Stimulated activated CD8-positive, alpha-beta memory T cell treated with anti-CD3 and anti-CD28 coated beads, Interleukin-2, amount 100 ng/mL, for 48 hours (primary cell): ENCODE measurements around the gene GSKIP.
"Not testable (repeated sequence)": the region's sequence is repeated elsewhere in the genome, so short reads cannot be mapped to it uniquely, and the experiment has no call there.

ENCODE experiments used
- DNase-seq, 2 donors: peaks; one replicate each; pipeline ENCODE4 v3.0.0-alpha.2; 2020; ENCODE audit warnings: low read depth in 2 of 2

GSKIP gene, protein sequence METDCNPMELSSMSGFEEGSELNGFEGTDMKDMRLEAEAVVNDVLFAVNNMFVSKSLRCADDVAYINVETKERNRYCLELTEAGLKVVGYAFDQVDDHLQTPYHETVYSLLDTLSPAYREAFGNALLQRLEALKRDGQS

DNA sequence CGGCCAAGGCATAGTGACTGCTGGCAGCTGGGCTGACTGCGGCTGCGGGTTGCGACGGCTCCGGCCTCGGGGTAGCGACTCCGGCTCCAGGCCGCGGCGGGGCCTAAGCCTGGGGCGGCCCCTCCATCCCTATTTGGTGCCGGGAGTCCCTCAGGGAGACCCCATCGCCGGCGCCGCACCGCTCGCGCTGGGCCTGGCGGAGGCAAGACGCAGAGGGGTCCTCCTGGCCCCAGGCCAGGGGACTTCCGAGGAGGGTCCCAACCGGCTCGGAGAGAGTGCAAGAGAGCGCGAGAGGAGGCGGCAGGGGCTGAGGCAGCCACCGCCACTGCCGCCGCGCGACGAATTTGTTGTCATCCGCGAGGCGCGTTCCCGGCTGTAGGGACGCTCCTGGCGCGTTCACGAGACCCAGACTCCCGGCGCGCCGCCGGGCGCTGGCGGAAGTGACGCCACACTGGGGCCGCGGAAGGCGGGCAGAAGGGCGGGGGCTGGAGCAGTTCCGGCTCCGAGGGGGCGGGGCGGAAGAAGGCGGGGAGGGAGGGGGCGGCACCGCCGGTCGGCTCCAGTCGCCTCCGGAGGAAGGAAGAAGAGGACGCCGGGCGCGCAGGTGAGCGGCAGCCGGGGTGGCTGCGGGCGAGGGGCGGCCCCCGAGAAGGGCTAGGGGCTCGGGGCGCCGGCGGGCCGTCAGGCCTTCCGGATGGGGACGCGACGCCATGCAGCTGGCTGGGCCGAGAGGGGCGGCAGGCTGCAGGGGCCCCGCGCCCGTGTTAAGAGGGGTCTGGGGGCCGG is at the start of gene GSKIP, which contains the start of gene ATG2B:
GSKIP (plus strand) TSS at position 562 of the 786 bp plus-strand sequence. CDS start 18,722 bp downstream, outside the sequence.
ATG2B (minus strand) TSS at position 377 of the 786 bp plus-strand sequence; CDS start at position 12, 365 bp downstream.
- peak; percentile 95 to 96 for DNase-seq

DNA sequence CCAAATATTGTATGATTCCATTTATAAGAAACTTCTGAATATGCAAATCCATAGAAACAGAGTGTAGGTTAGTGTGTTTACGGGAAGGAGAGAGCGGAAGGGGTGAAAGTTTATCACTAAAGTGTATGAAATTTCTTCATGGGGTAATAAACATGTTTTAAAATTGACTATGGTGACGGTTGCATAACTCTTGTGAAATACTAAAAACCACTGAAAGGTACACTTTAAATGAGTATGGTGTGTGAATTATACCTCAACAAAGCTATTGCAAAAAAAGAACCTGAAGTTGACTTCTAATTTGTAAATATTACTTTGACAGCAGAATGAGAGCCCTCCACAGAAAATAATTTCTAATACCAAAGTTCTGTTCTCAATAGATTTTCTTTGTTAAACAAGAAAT is 47.2 kb upstream of the GSKIP start:
- DNase-seq = no peak

DNA sequence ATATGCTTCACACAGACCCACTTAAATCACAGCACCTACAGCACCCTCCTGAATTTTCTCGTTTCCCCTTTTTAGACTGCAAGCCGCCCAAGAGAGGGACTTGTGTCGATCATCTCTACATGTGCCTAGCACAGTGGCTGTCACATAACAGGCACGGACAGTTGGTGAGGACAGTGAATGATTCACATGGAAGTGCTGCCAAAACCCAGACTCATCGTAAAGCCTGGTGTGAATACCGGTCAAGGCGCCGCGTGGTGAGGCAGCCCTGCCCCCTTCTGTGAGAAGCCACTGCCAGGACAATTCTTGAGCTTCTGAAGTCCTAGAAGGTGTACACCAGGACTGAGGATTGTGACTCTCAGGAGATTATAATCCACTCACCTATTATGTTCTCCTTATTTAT is 44.5 kb upstream of the GSKIP start:
- no peak for DNase-seq

DNA sequence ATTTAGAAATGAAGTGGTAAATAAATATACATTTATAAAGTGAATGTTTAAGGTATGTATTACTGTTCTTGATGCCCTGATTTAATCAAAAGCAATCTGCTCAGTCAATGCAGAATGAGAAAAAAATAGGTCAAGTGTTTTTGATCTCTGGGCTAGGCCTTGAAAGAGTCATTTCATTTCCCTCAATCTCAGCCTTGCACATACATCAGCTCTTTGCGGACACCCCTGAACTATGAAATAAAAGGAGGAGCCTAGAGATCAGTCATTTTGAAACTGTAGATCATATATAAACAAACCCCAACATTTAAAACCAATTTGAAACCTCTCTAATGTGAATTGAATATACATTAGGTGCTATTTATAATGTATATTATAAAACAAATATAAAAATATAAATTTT is 42.7 kb upstream of the GSKIP start:
- no peak for DNase-seq

DNA sequence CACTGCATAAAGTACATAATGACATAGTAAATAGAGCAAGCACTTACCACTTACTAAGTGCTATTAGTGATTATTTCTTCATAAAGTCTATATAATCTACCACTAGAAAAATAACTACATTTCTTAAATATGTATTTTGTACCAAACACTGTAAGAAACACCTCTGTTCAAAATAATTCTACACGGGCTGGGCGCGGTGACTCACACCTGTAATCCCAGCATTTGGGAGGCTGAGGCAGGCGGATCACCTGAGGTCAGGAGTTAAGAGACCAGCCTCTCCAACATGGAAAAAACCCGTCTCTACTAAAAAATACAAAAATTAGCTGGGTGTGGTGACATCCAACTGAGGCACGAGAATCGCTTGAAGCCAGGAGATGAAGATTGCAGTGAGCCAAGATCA is 39.1 kb upstream of the GSKIP start:
- DNase-seq = no peak

DNA sequence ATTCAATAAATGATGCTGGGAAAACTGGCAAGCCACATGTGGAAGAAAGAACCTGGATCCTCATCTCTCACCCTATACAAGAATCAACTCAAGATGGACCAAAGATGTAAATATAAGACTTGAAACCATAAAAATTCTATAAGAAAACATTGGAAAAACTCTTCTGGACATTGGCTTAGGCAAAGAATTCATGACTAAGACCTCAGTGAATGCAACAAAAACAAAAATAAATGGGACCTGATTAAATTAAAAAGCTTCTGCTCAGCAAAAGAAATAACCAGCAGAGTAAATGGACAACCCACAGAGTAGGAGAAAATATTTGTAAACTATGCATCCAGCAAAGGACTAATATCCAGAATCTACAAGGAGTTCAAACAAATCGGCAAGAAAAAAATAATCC is 24.8 kb upstream of the GSKIP start:
- DNase-seq = no peak

DNA sequence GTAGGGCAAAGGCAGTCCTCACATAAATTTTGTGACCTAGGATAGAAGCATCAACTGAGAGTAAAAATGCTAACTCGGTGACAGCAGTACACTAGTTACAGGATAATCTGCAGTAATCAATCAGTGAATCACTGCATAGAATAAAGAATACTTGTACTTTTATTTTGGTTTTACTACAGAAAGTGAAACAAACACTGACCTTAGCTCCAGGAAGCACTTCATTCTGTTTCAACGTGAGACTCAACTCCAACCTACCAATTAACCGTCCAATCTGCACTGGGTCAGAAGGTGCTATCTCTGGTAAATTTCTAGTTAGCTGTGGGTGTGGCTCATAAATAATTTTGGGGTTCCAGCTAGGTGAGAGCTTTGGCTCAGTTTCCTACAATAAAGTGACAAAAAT is 22.0 kb upstream of the GSKIP start:
- DNase-seq = no peak

DNA sequence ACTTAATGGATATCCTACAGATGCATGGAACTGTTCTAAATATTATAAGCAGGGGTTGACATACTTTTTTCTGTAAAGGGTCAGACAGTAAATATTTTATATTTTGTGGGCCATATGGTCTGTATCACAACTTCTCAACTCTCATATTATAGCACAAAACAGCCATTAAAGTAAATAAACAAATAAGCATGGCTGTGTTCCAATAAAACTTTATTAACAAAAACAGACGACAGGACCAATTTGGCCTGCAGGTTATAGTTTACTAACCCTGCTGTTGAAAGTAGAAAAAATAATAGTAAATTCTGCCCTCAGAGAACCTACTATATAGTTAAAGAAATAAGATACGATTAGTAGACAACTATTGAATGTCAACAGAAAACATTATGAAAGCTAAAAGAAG is 17.7 kb upstream of the GSKIP start:
- DNase-seq = no peak

DNA sequence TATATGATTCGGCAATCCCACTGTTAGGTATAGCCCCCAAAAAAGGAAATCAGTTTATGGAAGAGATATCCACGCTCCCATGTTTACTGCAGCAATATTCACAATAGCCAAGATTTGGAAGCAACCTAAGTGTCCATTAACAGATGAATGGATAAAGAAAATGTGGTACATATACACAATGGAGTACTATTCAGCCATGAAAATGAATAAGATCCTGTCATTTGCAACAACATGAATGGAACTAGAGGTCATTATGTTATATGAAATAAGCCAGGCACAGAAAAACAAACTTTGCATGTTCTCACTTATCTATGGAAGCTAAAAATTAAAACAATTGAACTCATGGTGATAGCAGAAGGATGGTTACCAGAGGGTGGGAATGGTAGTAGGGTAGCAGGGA is 15.4 kb upstream of the GSKIP start:
- DNase-seq = not testable (repeated sequence)

DNA sequence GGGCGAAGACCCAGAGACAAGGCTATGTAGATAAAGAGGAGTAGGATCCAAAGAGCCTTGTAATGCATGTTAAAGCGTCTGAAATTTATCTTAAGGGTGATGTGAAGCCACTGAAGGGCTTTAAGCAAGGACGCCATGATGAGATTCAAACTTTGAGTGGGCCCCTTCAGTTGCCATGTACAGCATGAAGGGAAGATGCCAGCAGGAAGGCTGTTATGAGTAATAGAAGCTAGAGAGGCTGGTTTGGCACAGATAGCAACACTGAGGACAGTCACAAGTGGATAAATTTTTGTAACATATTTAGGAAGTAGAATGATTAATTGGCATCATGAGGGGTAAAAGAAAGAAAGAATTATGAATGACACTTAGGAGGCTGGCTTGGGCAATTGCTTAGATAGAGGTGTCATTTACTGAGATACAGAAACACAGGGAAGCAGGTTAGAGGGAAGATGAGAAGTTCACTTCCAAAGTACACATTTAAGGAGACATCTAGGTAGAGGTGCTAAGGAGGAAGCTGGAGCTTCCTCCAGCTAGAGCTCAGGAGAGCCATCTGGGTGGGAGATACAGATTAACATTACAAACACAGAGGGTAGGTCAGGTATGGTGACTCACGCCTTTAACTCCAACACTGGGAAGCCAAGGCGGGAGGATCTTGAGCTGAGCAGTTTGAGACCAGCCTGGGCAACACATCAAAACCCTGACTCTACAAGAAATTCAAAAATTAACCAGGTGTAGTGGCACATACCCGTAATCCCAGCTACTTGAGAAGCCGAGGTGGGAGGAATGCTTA is 13.8 kb upstream of the GSKIP start:
- no peak for DNase-seq

DNA sequence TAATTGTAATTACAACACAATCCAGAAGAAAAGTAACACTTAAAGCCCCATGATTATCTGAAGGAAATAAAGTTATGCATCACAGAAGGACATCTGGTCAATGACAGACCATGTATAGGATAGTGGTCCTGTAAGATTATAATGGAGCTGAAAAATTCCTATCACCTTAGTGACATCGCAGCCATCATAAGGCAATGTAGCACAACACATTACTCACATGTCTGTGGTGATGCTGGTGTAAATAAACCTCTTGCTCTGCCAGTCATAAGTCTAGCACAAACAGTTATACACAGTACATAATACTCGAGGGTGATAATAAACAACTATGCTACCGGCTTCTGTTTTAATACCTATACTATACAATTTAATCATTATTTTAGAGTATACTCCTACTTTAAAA is 11.3 kb upstream of the GSKIP start:
- DNase-seq = no peak

DNA sequence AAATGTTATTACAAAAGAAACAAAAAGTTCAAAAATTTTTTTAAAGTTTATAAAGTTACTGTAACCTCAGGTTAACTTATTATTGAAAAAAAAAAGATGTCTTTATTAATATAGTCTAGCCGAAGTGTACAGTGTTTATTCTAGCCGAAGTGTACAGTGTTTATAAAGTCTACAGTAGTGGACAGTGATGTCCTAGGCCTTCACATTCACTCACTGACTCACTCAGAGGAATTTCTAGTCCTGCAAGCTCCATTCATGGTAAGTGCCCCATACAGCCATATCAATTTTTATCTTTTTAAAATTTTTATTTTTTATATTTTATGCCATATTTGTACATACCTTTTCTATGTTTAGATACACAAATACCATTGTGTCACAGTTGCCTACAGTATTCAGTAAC is 10.6 kb upstream of the GSKIP start:
- DNase-seq = no peak

DNA sequence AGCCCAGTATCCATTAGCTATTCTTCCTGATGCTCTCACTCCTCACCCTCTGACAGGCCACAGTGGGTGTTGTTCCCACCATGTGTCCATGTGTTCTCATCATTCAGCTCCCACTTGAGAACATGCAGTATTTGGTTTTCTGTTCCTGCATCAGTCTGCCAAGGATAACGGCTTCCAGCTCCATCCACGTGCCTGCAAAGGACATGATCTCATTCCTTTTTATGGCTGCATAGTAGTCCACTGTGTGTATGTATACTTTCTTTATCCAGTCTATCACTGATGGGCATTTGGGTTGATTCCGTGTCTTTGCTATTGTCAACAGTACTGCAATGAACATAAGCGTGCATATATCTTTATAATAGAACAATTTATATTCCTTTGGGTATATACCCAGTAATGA is 9.1 kb upstream of the GSKIP start:
- no peak for DNase-seq

DNA sequence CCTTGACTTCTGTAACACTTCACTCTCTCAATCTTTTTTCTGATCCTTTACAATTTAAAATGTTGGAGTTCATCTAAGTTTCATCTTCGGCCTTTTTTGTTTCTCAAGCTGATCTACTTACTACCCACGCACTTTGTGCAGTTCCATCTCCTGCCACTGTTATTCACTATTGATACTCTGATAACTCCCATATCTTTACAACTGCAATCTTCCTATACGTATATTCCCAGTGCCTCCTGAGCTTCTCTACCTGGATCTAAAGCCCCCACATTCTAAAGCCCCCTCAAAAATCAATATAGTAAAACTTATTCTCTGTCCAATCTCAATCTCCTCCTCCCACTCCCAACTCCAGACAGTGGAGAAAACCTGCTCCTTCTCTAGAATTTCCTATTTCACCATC is 6.1 kb upstream of the GSKIP start:
- DNase-seq = no peak

DNA sequence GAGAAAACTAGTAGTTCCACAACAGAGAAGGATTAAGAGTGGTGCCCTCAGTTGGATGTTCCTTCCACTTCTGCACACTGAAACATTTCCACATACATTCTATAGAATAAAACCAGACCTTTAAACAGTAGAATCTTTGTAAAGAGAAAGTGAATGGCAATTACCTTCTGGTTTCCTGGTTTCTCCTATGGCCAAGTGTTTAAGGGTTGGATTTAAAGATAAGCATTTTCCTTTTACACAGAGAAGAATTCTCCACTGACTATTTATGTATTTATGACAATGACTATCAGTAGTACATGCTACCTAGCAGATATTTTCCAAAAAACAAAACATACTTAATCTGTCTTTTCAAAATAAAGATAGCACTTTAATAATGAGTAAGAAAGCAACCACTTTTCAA is 3.4 kb upstream of the GSKIP start:
- no peak for DNase-seq

DNA sequence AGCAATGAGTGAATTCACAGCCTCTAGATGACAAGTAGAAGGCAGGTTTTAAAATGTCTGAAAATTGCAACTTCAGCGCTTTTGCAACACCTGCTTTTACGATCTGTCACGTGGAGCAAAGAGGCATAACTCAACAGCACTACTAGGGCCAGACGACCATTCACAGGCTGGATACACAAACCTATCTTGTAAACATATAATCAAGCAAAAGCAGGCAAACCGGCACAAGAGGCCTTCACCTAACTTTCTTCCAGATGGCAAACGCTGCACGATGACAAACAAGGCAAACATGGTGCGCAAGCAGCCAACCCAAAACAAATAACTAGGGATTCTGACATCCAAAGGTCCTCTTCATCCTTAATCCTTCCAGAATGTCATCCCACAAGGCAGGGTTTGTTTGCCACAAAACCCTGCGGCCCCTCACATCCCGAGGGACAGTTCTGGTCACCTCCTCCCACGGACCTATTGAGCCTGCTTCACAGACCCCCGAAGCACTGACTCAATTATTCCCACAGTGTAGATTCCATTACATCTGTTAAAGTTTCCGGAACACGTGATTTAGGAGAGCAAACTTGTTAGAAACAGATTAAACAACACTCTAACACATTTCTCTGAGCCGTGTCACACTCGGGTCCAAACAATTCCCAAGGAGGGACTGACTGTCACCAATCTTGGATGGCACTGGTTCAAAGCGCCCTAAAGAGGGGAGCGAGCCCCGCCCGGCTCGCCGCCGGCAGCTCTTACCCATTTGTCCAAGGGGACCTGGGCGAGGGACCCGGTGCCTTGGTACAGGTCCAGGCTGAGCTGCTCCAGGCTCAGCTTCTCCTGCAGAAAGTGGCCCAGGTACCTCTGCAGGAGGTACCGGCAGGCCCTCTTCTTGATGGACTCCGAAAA is 1.0 kb upstream of the GSKIP start:
- peak in 1 of 2 donors; percentile 5 for DNase-seq

DNA sequence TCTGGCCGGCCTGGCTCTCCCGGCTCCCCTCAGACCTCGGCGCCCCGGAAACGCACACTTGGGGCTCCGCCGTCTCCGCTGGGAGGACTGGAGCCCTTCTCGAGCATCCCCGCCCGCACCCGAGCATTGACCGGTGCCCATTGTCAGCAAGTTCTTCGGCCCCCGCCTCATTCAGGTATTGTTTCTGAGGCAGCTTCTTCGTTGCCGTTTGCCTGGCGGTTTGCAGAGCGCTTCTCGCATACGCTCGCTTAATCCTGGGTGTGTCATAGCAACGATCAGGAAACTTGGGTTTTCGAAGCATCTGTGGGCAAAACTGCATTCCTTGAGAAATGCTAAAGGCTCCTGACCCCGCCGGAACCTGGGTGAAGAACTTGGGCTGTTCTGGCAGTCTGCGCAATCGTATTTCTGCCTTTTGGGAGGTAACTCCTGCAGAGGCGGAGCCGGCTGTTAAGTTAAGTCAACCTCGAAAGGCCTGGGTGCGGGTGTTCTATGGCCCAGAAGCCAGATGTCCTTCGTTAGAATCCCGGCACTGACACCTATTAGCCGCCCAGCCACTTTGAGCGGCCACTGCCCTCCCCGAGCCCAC is 518 bp downstream of the GSKIP start:
- DNase-seq = peak; percentile 4 to 11

DNA sequence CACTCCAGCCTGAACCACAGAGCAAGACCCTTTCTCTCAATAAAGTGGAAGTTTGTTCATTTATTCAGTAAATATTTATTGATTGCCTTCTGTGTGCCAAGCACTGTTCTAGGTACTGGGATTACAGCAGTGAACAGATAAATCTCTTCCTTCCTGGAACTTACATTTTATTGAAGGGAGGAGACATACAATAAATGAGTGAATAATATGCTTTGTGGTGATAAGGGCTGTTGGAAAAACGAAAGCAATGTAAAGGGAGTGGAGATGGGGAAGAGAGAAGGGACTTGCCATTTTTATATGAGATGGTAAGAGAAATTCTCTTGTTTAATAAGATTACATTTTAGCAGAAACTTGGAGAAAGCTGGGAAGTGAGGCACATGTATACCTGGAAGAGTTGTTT is 1.6 kb downstream of the GSKIP start:
- no peak for DNase-seq

DNA sequence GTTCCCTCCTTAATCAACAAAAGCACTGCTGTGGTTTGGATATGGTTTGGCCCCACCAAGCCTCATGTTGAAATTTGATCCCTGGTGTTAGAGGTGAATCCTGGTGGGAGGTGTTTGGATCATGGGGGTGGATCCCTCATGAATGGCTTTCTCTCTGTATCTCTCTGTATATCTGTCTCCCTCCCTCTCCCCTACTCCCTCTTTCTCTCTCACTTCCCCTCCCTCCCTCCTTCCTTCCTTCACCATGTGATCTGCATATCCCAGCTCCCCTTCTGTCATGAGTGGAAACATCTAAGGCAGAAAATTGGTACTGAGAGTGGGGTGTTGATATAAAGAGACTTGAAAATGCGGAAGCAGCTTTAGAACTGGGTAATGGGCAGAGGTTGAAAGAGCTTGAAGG is 5.2 kb downstream of the GSKIP start:
- DNase-seq = no peak

DNA sequence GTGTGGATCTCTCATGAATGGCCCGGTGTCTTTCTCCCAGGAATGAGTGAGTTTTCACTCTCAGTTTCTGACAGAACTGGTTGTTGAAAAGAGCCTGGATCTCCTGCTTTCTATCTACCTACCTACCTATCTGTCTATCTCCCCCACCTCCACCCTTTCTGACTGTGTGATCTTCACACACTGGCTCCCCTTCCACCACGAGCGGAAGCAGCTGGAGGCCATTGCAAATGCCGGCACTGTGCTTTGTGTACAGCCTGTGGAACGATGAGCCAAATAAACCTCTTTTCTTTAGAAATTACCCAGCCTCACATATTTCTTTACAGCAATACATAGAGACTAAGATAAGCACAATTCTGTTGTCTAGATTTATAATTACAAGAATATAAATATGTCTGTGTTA is 7.2 kb downstream of the GSKIP start:
- no peak for DNase-seq

DNA sequence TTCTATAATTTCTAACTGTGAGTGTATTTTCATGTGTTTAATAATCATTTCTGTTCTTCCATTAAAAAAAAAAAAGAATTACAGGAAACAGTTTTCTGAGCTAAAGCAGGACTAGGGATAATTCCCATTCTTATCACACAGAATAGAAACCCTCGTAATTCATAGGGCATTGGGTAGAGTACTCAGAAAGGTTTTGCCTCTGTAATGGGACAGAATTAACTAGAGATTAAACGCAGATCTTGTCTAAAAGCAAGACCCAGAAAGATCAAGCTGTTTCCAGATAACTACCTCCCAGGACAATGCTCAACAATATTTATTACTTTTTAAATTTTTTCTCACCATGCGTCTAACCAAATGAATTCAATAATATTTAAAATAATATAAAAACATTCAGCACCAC is 10.2 kb downstream of the GSKIP start:
- DNase-seq = no peak
